Skeletal muscle tissue (tissue), 4 donors: ENCODE results near the gene HDC. TPM values are rescaled to one million over a fixed set of nuclear protein-coding genes. Genes with fewer than 3 reads are reported as not detected.

ENCODE experiments used
- H3K27ac ChIP-seq: one replicate; pipeline ENCODE4 v1.7.0; 2013; ENCODE audit warnings: mild to moderate bottlenecking, low read depth, low read length, inconsistent platforms
- H3K27me3 ChIP-seq, 3 donors: one replicate each; pipeline ENCODE4 v1.7.0; 2013; ENCODE audit warnings: low read length in 3 of 3; ENCODE audit not compliant: control insufficient read depth in 3 of 3, insufficient read depth in 3 of 3
- H3K36me3 ChIP-seq, 3 donors: one replicate each; pipeline ENCODE4 v1.7.0; 2013; ENCODE audit warnings: low read length in 3 of 3; ENCODE audit not compliant: control insufficient read depth in 3 of 3, insufficient read depth in 3 of 3
- H3K4me1 ChIP-seq, 3 donors: one replicate each; pipeline ENCODE4 v1.7.0; 2013; ENCODE audit warnings: low read length in 3 of 3, mild to moderate bottlenecking in 3 of 3; ENCODE audit not compliant: control insufficient read depth in 3 of 3, insufficient read depth in 3 of 3
- H3K4me3 ChIP-seq, 3 donors: one replicate each; pipeline ENCODE4 v1.7.0; 2013; ENCODE audit warnings: low read length in 3 of 3
- H3K9ac ChIP-seq, 3 donors: one replicate each; pipeline ENCODE4 v1.7.0; 2013; ENCODE audit warnings: low read length in 3 of 3, mild to moderate bottlenecking in 3 of 3, moderate library complexity in 2 of 3, low read depth in 1 of 3
- H3K9me3 ChIP-seq, 3 donors: one replicate each; pipeline ENCODE4 v1.7.0; 2013; ENCODE audit warnings: low read length in 3 of 3; ENCODE audit not compliant: control insufficient read depth in 3 of 3
- total RNA-seq: library from RNA; depleted of rRNA; stranded (reverse); fragments of >200 nt; gene quantifications from one replicate; pipeline ENCODE4 v1.2.3, GENCODE V29; 2014
- donor health status: Osteomylitis.

Gene HDC
- total RNA-seq, 1 donor from 2014 or later: 2.1 TPM

DNA sequence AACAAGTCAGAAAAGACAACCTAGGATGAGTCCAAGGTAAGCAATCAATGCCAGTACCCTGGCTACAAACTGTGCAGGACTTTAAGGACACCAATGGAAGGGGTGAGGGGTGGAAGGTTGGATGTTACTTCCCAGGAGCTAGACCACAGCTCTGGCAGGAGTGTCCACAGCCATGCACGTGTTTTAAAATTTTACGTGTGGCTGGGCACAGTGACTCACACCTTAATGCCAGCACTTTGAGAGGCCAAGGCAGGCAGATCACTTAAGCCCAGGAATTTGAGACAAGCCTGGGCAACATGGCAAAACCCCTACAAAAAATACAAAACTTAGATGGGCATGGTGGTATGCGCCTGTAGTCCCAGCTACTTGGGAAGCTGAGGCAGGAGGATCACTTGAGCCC, 14.7 kb upstream of the HDC start:
- Histone ChIP-seq H3K36me3 (peaks cover 0 to 14% (median 0%) of the 10 kb centered on the region in 3 donors), H3K9ac (no peak overlapping the region), H3K9me3 (no peaks in the 10 kb centered on the region), H3K4me1 (no peaks in the 10 kb centered on the region), H3K27ac (no peak overlapping the region), H3K27me3 (no peaks in the 10 kb centered on the region), H3K4me3 (no peak overlapping the region)

DNA sequence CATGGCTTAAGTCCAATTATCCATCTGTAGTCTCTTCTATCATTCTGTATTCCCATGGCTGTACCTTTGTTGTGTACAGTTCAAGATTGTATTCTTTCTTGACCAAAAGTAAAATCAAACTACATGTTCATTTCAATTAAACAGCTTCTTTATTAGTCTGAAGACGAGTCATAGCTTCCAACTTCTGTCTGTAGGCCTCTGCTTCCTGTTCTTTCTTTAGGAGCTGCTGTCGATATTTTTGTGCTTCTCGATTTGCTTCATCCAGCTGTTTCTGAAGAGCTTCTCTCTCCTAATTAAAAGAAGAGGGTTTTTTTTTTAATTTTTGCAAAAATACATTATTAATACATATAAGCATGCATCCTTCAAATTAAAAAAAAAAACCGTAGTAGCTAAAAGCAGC, 13.0 kb upstream of the HDC start:
- Histone ChIP-seq H3K9ac (no peak overlapping the region), H3K36me3 (peaks cover 0 to 9% (median 0%) of the 10 kb centered on the region in 3 donors), H3K9me3 (no peaks in the 10 kb centered on the region), H3K4me1 (no peaks in the 10 kb centered on the region), H3K27ac (no peak overlapping the region), H3K27me3 (no peaks in the 10 kb centered on the region), H3K4me3 (no peak overlapping the region)

DNA sequence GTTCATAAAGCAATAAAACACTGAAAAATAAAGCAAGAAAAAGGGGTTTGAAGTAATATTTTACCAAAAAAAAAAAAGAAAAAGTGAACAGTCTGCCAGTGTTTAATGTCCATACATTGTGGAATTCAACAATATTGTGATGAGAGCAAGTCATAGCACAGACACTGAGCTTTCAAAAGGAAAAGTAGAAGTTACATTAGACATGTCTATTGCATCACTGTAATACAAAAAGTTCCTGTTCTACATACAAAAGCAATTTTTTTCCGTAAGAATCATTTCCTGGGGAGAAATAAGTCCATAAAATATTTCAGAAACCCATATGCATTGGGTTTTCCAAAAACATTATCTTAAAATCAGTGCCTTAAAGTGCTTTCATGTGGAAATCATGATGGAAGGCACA, 11.8 kb upstream of the HDC start:
- H3K27me3 ChIP-seq: no peaks in the 10 kb centered on the region
- H3K9me3 ChIP-seq: no peaks in the 10 kb centered on the region
- H3K27ac ChIP-seq: no peak overlapping the region
- H3K4me1 ChIP-seq: no peaks in the 10 kb centered on the region
- no peak overlapping the region for H3K9ac ChIP-seq
- peaks cover 0 to 9% (median 0%) of the 10 kb centered on the region in 3 donors for H3K36me3 ChIP-seq
- H3K4me3 ChIP-seq: no peak overlapping the region

DNA sequence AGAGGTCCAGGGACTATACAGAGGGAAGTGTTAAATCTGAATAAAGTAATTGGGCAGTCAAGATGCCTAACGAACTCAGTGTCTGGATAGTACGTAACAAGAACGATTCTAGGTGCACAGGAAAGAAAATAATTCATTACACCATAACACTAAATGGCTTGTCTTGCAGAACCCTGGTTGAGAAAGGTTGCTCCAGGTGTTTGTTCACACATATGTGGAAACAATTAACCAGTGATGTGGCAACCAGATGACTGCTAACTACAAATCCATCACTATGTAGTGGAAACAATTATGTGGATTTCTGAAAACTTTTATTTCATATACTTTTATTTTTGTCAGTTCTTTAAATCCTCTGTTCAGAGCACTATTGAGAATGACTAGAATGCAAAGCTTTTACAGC, 10.4 kb upstream of the HDC start:
- no peak overlapping the region for H3K27ac ChIP-seq
- peaks cover 0 to 9% (median 0%) of the 10 kb centered on the region in 3 donors for H3K36me3 ChIP-seq
- no peak overlapping the region for H3K9ac ChIP-seq
- no peaks in the 10 kb centered on the region for H3K27me3 ChIP-seq
- H3K4me1 ChIP-seq: no peaks in the 10 kb centered on the region
- H3K4me3 ChIP-seq: no peak overlapping the region
- H3K9me3 ChIP-seq: no peaks in the 10 kb centered on the region

DNA sequence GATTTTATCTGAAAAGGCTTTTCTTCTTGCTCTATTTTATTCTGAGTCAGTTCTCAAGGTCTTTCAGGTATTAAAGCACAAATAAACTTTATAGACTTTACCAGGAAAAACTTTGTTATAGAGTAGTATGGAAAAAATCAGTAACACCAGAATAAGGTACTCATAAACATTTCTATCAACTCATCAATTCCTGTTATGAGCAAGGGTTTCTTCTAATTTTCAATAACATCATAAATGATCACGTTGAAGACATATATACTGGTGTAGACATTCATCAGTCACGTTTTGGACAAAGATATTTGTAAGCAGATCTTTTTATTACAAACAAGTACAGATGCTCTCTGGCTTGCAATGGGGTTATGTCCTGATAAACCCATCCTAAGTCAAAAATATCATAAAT, 9.6 kb upstream of the HDC start:
- Histone ChIP-seq H3K4me3 (no peak overlapping the region), H3K9me3 (no peaks in the 10 kb centered on the region), H3K27ac (no peak overlapping the region), H3K9ac (no peak overlapping the region), H3K36me3 (peaks cover 0 to 9% (median 0%) of the 10 kb centered on the region in 3 donors), H3K27me3 (no peaks in the 10 kb centered on the region), H3K4me1 (no peaks in the 10 kb centered on the region)

DNA sequence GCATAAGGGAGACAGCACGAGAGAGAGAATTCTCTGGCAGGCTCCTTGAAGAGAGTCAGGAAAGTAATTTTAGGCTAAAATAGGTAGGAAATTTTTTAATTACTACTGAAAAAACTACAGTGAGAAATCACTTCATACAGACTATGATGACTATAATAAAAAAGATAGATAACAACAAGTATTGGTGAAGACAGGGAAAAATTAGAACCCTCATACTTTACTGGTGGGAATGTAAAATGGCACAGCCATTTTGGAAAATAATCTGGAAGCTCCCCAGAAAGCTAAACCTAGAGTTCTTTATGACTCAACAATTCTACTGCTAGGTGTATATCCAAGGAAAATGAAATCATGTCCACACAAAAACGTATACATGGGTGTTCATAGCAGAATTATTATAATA, 2.1 kb upstream of the HDC start:
- Histone ChIP-seq H3K27ac (no peak overlapping the region), H3K36me3 (no peaks in the 10 kb centered on the region), H3K4me3 (no peak overlapping the region), H3K4me1 (no peaks in the 10 kb centered on the region), H3K9me3 (no peaks in the 10 kb centered on the region), H3K9ac (no peak overlapping the region), H3K27me3 (no peaks in the 10 kb centered on the region)

DNA sequence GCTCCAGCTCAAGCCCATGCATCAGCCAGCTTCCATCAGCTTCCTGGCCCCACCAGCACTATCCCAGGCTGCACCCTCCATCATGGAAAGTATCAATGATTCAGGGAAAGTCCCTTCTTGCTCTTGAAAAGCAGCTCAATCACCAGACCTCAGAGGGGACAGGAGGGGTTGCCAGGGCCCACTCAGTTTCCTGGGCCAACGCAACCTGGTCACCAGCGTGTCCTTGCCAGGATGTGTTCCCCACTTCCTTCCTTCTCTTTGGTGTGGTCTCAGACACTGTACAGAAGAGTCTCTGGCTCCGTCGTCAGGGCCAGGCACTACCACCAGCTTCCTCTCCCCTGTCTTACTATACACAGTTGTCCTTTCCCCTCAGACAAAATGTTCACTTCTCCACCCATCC, 3.0 kb downstream of the HDC start:
- no peaks in the 10 kb centered on the region for H3K9me3 ChIP-seq
- peaks cover 0 to 3% (median 0%) of the 10 kb centered on the region in 3 donors for H3K27me3 ChIP-seq
- H3K4me1 ChIP-seq: no peaks in the 10 kb centered on the region
- no peak overlapping the region for H3K9ac ChIP-seq
- H3K27ac ChIP-seq: no peak overlapping the region
- no peak overlapping the region for H3K4me3 ChIP-seq
- no peaks in the 10 kb centered on the region for H3K36me3 ChIP-seq

DNA sequence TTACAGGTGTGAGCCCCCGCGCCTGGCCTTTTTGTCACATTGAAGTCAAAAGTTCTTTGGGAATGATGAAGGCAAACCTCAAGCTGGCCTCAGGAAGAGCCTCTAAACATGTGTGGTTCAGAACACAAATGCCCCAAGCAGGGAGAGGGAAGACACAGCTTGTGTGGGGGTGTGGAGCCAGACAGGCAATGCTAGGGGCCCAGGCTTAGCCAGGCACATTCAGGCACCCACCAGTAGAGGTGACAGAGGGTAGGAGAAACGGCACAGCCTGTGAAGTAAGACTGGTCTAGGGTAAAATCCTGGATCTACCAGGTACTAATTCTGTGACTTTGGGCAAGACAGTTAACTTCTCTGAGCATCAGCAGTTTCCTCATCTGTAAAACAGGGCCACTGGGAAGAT, 3.5 kb downstream of the HDC start:
- H3K4me3 ChIP-seq: no peak overlapping the region
- H3K36me3 ChIP-seq: no peaks in the 10 kb centered on the region
- H3K4me1 ChIP-seq: no peaks in the 10 kb centered on the region
- no peaks in the 10 kb centered on the region for H3K9me3 ChIP-seq
- peaks cover 0 to 3% (median 0%) of the 10 kb centered on the region in 3 donors for H3K27me3 ChIP-seq
- H3K9ac ChIP-seq: no peak overlapping the region
- H3K27ac ChIP-seq: no peak overlapping the region

DNA sequence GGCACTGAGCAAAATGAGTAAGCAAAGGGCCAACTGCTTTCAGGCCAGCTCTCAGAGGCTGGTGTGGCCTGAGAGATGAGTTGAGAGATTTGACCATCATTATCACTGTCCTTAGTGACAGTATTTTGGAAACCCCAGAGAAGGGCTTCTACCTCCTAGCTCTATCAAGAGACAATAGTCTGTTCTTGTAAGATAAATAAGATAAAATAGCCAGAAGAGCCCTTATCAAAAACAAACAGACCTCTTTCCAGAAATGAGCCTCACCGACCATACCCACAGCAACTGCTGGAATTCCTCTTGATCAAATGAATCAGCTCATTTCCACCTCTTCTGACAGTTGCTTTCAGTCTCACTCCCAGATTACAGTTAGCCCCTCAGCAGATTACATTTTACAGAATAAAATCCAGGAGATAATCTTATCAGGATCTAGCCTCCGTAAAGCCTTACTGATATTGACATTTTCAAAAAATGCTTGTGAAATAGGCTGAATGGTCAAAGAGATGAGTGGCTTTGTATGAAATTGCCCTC, 4.5 kb downstream of the HDC start:
- no peaks in the 10 kb centered on the region for H3K36me3 ChIP-seq
- no peak overlapping the region for H3K4me3 ChIP-seq
- no peak overlapping the region for H3K27ac ChIP-seq
- no peak overlapping the region for H3K9ac ChIP-seq
- no peaks in the 10 kb centered on the region for H3K9me3 ChIP-seq
- no peaks in the 10 kb centered on the region for H3K4me1 ChIP-seq
- peaks cover 0 to 3% (median 0%) of the 10 kb centered on the region in 3 donors for H3K27me3 ChIP-seq

DNA sequence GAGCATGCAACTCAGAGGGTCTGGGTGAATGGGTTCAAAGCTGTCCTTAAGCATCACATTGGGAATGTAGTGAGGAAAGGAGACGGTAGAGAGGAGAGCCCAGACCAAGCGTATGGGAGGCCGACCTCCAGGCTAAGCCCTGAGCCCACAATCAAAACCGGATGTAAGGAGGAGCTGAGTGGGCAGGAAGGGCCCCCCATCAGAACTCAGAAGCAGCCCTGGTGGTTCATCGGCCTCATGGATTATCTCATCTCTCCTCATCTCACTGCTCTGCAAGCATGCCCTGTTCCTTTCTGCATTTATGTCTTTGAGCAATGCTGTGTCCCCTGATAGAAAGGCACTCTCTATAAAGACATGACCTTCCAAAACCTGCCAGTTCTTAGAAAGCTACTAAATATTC, 6.2 kb downstream of the HDC start:
- H3K4me1 ChIP-seq: no peaks in the 10 kb centered on the region
- H3K27ac ChIP-seq: no peak overlapping the region

DNA sequence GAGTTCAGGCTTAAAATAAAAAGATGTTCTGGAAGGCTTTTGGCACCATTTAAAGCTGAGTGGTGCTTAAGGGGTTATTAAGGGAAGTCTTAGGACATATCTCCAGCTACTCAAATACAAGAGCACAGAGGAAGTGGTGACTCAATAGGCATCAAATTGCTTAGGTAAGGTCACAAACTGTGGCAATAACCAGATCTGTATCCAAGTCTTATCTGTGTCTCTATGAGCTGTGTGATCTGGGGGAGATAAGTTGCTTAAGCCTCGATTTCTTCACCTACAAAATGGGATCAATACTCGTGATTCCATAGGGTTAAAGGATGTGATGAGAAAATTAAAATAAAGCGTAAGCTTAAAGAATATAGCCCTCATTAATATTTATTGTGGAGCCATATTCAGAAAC, 7.6 kb downstream of the HDC start:
- H3K4me1 ChIP-seq: no peaks in the 10 kb centered on the region
- no peaks in the 10 kb centered on the region for H3K9me3 ChIP-seq
- H3K4me3 ChIP-seq: no peak overlapping the region
- H3K36me3 ChIP-seq: no peaks in the 10 kb centered on the region
- no peak overlapping the region for H3K9ac ChIP-seq
- no peak overlapping the region for H3K27ac ChIP-seq
- H3K27me3 ChIP-seq: peaks cover 0 to 3% (median 0%) of the 10 kb centered on the region in 3 donors

More for the DNA sequence above, 6.2 kb downstream of the HDC start:
- no peaks in the 10 kb centered on the region for H3K9me3 ChIP-seq
- H3K27me3 ChIP-seq: peaks cover 0 to 3% (median 0%) of the 10 kb centered on the region in 3 donors
- no peak overlapping the region for H3K4me3 ChIP-seq
- no peaks in the 10 kb centered on the region for H3K36me3 ChIP-seq
- no peak overlapping the region for H3K9ac ChIP-seq
